ENCODE measurements around the gene PCSK1N.

Gene PCSK1N

DNA sequence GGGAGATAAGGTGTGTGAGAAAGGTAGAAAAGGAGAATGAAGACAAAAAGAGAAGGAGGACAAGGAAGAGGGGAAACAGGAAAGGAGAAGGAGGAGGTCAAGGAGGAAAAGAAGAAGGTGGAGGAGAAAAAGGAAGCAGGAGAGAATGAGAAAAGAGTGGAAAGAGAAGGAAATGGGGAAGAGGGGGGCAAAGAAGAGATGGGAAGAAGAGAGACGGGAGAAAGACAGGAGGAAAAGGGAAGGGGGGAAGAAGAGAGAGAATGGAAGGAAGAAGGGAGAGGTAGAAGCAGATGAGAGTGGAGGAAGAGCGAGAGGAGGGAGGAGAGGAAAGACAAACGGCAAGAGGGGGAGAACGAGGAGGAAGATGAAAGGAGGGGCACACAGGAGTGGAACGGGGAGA is 44.9 kb downstream of the PCSK1N start:
- Histone ChIP-seq H3K36me3 (ENCODE audit: control insufficient read depth, insufficient read depth, low read length) (no peaks in the 10 kb centered on the region), H3K27me3 (ENCODE audit: control insufficient read depth, insufficient read depth, low read length, poor library complexity, severe bottlenecking) (no peaks in the 10 kb centered on the region), H3K27ac (ENCODE audit: insufficient read depth, low read depth, low read length, poor library complexity, severe bottlenecking) (no peak overlapping the region), H3K4me1 (ENCODE audit: control insufficient read depth, insufficient read depth, low read length) (no peaks in the 10 kb centered on the region), H3K4me3 (ENCODE audit: insufficient read depth, low read depth, low read length) (no peak overlapping the region), H3K9me3 (ENCODE audit: control insufficient read depth, low read length) (no peaks in the 10 kb centered on the region)
- 75 to 85% methylated on average over 5 of the region's 5 CpGs for WGBS, 2 experiments

DNA sequence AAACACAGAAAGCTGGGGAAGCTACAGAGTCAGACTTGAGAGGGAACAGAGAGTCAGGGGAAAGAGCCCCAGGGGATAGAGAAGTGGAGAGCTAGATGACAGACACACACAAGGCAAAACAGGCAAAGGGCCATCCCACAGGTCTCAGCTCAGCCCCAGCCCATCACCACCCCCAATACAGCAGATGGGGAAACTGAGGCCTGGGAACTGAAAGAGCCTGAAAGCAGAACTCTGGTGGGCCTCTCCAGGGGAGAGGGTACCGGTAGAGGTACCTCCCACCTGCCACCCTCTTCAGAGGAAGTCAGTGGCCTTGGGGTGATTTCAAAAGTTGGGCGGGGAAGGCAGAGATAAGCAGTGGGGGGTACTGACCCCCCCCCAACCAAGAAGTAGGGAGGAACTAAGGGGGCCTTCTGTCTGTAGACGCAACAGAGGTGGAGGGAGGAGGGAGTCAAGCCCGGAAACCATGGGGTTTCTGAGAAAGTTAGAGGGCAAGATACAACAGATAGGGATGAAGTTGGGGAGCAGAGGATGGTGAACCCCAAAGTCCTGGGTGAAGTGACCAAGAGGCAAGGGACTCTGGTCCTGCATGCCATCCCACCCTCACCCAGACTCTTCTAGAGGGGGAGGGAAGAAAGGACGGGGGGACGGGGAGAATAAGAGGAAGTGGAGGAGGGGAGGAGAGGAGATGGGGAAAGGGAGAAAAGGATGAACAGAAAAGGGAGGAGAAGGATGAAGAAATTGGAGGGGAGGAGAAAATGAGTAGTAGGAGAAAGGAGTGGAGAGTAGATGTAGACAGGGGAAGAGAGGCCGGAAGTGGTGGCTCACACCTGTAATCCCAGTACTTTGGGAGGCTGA is 45.8 kb downstream of the PCSK1N start:
- H3K27ac ChIP-seq (ENCODE audit: insufficient read depth, low read depth, low read length, poor library complexity, severe bottlenecking) = no peak overlapping the region
- no peaks in the 10 kb centered on the region for H3K27me3 ChIP-seq (ENCODE audit: control insufficient read depth, insufficient read depth, low read length, poor library complexity, severe bottlenecking)
- H3K4me3 ChIP-seq (ENCODE audit: insufficient read depth, low read depth, low read length) = no peak overlapping the region
- no peaks in the 10 kb centered on the region for H3K9me3 ChIP-seq (ENCODE audit: control insufficient read depth, low read length)
- 91 to 95% methylated on average over 5 to 7 of the region's 7 CpGs for WGBS, 2 experiments
- no peaks in the 10 kb centered on the region for H3K4me1 ChIP-seq (ENCODE audit: control insufficient read depth, insufficient read depth, low read length)
- H3K36me3 ChIP-seq (ENCODE audit: control insufficient read depth, insufficient read depth, low read length) = no peaks in the 10 kb centered on the region

DNA sequence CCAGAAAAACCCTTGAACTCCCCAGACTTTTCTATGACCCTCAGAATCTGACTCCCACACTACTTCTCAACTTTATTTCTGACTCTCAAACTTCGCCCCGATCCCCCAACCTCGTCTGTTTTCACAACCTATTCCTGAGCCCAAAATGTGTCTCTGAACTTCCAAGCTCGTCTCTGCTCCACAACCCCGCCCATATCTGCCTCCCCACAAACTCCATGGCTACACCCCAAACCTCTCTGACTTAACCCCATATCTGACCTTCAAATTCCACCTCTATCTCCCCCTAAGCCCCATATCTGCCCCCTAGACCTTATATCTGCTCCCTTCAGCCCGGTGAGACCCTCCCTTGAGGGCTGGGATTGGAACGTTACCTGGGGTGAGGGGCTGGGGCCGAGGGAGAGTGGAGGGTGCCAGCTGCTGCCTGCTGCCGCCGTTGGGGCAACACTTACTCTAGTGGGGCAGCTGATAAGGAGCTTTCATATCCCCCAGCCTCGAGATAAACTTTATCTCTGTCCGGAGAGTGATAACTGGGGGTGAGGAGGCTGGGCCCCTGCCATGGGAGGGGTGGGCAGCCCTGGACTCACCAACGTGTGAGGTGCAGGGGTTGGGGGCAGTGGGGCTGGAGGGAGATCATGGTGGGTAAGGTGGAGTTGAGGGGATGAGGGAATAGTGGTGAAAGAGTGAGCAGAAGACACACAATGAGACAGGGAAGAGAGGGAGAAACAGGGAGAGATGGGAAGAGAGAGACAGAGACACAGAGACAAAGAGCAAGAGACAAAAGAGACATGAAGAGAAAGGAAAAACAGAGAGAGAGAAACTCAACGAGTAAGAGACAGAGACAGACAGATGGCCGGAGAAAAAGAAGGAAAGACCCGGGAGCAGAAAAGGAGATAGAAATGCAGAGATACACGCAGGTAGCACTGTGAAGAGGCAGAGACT is 47.6 kb downstream of the PCSK1N start:
- Histone ChIP-seq H3K27ac (ENCODE audit: insufficient read depth, low read depth, low read length, poor library complexity, severe bottlenecking) (no peak overlapping the region), H3K27me3 (ENCODE audit: control insufficient read depth, insufficient read depth, low read length, poor library complexity, severe bottlenecking) (no peaks in the 10 kb centered on the region), H3K4me1 (ENCODE audit: control insufficient read depth, insufficient read depth, low read length) (no peaks in the 10 kb centered on the region), H3K4me3 (ENCODE audit: insufficient read depth, low read depth, low read length) (no peak overlapping the region), H3K9me3 (ENCODE audit: control insufficient read depth, low read length) (no peaks in the 10 kb centered on the region), H3K36me3 (ENCODE audit: control insufficient read depth, insufficient read depth, low read length) (no peaks in the 10 kb centered on the region)
- WGBS, 2 experiments = 86 to 87% methylated on average over 16 to 17 of the region's 17 CpGs

DNA sequence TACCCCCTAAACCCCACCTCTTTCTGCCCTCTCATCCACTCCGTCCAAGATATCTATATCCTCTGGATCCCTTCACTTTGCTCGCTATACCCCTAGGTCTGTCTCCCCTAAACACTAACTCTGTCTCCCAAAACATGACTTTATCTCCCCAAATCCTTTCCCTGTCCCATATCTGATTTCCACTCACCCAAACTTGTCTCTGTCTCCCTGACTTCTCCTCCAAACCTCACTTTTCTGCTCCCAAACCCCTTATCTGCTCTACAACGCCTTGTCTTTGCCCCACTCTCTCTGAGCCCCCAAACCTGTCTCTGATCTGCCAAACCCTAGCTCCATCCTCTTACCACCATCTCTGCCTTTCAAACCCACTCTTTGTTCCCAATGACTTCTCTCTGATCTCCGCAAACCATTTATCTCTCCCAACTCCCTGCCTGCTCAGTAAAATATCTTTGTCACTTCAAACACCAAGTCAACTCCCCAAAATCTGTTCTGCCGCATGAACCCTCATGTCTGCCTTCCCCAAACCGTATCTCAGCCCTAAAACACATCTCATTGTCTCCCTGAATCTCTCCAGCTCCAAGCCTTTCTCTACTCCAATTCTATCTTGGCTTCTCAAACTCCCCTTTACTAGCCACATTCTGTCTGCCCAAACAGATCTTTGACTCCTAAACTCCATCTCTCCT is 48.4 kb downstream of the PCSK1N start:
- Histone ChIP-seq H3K27me3 (ENCODE audit: control insufficient read depth, insufficient read depth, low read length, poor library complexity, severe bottlenecking) (no peaks in the 10 kb centered on the region), H3K9me3 (ENCODE audit: control insufficient read depth, low read length) (no peaks in the 10 kb centered on the region), H3K4me3 (ENCODE audit: insufficient read depth, low read depth, low read length) (no peak overlapping the region), H3K36me3 (ENCODE audit: control insufficient read depth, insufficient read depth, low read length) (no peaks in the 10 kb centered on the region), H3K4me1 (ENCODE audit: control insufficient read depth, insufficient read depth, low read length) (no peaks in the 10 kb centered on the region), H3K27ac (ENCODE audit: insufficient read depth, low read depth, low read length, poor library complexity, severe bottlenecking) (no peak overlapping the region)
- 85 to 89% methylated on average over 6 of the region's 6 CpGs for WGBS, 2 experiments

DNA sequence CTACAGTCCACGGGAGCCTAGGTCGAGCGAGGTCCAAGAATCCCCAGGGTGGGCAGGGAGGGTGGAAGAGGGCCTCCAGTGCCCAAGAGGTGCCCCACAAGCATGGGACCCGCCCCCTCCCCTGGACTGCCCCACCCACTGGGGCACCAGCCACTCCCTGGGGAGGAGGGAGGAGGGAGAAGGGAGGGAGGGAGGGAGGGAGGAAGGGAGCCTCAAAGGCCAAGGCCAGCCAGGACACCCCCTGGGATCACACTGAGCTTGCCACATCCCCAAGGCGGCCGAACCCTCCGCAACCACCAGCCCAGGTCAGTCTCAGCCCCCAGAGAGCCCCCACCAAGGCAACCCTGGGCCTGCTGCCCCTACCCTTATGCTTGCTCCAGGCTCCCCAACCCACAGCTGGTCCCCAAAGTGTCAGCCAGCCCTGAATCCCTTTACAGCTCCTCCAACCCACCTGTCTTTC is 49.0 kb downstream of the PCSK1N start, which contains the start of gene GATA1:
Gene GATA1, plus strand, starts transcription at position 250 of the 460 bp plus-strand sequence. CDS start 4,520 bp downstream, outside the sequence.
- no peaks in the 10 kb centered on the region for H3K9me3 ChIP-seq (ENCODE audit: control insufficient read depth, low read length)
- no peaks in the 10 kb centered on the region for H3K36me3 ChIP-seq (ENCODE audit: control insufficient read depth, insufficient read depth, low read length)
- H3K27ac ChIP-seq (ENCODE audit: insufficient read depth, low read depth, low read length, poor library complexity, severe bottlenecking) = no peak within 1 kb of the TSS
- H3K4me1 ChIP-seq (ENCODE audit: control insufficient read depth, insufficient read depth, low read length) = no peaks in the 10 kb centered on the region
- no peak within 1 kb of the TSS for H3K4me3 ChIP-seq (ENCODE audit: insufficient read depth, low read depth, low read length)
- WGBS, 2 experiments = 83 to 89% methylated on average over 4 to 7 of the region's 7 CpGs
- no peaks in the 10 kb centered on the region for H3K27me3 ChIP-seq (ENCODE audit: control insufficient read depth, insufficient read depth, low read length, poor library complexity, severe bottlenecking)

DNA sequence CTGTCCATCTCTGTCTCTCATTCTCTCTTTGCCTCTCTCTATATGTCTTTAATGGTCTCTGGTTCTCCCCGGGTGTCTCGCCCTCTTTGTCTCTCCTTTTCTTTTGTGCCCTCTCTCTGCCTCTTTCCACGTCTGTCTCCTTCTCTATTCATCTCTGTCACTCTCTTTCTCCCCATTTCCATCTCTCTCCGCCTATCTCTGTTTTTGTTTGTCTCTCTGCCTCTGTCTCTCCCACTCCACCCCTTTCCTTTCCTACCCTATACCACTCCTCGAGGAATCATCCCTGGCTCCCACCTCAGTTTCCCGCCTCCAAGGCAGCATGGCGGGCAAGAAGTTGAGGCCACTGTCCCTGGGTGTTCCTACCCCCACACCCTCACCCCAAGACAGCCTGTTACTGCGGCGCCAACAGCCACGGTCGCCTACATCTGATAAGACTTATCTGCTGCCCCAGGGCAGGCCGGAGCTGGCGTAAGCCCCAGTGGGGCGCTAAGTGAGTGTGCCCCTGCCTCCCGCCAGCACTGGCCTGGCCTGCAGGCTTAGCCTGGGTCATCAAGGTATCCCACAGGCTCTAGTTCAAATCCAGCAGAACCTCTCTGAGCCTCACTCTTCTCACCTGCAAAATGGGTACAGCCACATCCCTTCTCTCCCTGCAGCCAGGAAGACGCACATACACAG is 49.7 kb downstream of the PCSK1N start:
- WGBS, 2 experiments = 89 to 91% methylated on average over 16 of the region's 16 CpGs
- Histone ChIP-seq H3K4me1 (ENCODE audit: control insufficient read depth, insufficient read depth, low read length) (no peaks in the 10 kb centered on the region), H3K27me3 (ENCODE audit: control insufficient read depth, insufficient read depth, low read length, poor library complexity, severe bottlenecking) (no peaks in the 10 kb centered on the region), H3K9me3 (ENCODE audit: control insufficient read depth, low read length) (no peaks in the 10 kb centered on the region), H3K36me3 (ENCODE audit: control insufficient read depth, insufficient read depth, low read length) (no peaks in the 10 kb centered on the region), H3K27ac (ENCODE audit: insufficient read depth, low read depth, low read length, poor library complexity, severe bottlenecking) (no peak overlapping the region), H3K4me3 (ENCODE audit: insufficient read depth, low read depth, low read length) (no peak overlapping the region)

DNA sequence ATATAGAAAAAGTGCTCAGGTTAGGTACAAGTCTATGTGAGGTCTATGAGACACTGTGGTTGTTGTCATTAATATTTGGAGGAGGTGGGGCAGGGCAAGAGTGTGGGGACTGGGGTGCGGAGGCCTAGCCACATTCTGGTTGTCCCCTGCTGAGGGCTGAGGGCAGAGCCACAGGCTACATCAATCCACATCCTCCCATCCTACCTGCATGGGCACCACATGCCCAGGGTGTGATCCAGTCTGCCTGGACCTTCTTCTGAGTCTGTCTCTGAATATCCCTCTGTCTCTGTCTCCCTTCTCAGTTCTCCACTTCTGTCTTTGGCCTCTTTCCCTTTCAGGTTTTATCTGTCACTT is 50.2 kb downstream of the PCSK1N start:
- 90 to 100% methylated on average over 1 of the region's 1 CpG for WGBS, 2 experiments
- Histone ChIP-seq H3K4me3 (ENCODE audit: insufficient read depth, low read depth, low read length) (no peak overlapping the region), H3K27me3 (ENCODE audit: control insufficient read depth, insufficient read depth, low read length, poor library complexity, severe bottlenecking) (no peaks in the 10 kb centered on the region)

DNA sequence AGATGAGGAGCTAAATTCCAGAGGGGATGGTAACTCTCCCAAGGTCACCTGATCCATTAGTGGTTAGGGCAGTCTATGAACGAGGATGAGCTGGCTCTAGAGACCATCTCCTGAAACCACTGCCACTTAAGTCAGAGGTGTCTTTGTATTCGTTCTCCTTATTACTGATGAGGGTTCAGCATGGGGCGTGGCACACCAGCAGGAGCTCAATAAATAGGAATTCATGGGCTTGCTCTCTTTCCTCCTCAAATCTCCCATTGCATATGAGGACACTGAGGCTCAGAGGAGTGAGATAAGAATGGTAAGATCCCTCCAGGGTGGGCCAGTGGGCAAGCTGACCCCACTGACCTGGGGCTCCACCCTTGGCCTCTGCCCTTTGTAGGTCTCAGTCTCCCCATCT is 50.7 kb downstream of the PCSK1N start:
- H3K27me3 ChIP-seq (ENCODE audit: control insufficient read depth, insufficient read depth, low read length, poor library complexity, severe bottlenecking) = no peaks in the 10 kb centered on the region
- 75 to 77% methylated on average over 3 of the region's 3 CpGs for WGBS, 2 experiments

More for the DNA sequence above, 50.2 kb downstream of the PCSK1N start:
- Histone ChIP-seq H3K36me3 (ENCODE audit: control insufficient read depth, insufficient read depth, low read length) (no peaks in the 10 kb centered on the region), H3K9me3 (ENCODE audit: control insufficient read depth, low read length) (no peaks in the 10 kb centered on the region), H3K27ac (ENCODE audit: insufficient read depth, low read depth, low read length, poor library complexity, severe bottlenecking) (no peak overlapping the region), H3K4me1 (ENCODE audit: control insufficient read depth, insufficient read depth, low read length) (no peaks in the 10 kb centered on the region)

DNA sequence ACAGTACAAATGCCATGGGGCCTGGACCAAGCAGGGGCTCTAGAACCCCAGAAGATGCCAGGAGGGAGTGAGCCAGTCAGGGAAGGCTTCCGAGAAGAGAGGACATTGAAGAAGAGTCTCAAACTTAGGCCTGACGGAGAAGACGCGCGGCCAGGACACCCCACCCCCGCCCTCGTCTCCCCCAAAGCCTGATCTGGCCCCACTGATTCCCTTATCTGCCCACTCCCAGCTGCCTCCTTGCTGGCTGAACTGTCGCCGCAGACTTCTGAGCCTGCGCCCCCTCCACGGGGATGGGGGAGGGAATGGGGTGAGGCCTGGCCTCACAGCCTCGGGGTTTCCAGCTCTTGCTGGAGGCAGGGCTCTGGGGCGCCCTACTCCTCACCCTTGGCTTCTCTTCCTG is 52.6 kb downstream of the PCSK1N start:
- no peaks in the 10 kb centered on the region for H3K27me3 ChIP-seq (ENCODE audit: control insufficient read depth, insufficient read depth, low read length, poor library complexity, severe bottlenecking)
- H3K4me1 ChIP-seq (ENCODE audit: control insufficient read depth, insufficient read depth, low read length) = no peaks in the 10 kb centered on the region
- no peaks in the 10 kb centered on the region for H3K36me3 ChIP-seq (ENCODE audit: control insufficient read depth, insufficient read depth, low read length)
- H3K4me3 ChIP-seq (ENCODE audit: insufficient read depth, low read depth, low read length) = no peak overlapping the region
- no peaks in the 10 kb centered on the region for H3K9me3 ChIP-seq (ENCODE audit: control insufficient read depth, low read length)
- no peak overlapping the region for H3K27ac ChIP-seq (ENCODE audit: insufficient read depth, low read depth, low read length, poor library complexity, severe bottlenecking)
- WGBS, 2 experiments = 86 to 92% methylated on average over 13 of the region's 13 CpGs

More for the DNA sequence above, 50.7 kb downstream of the PCSK1N start:
- no peaks in the 10 kb centered on the region for H3K36me3 ChIP-seq (ENCODE audit: control insufficient read depth, insufficient read depth, low read length)
- no peaks in the 10 kb centered on the region for H3K9me3 ChIP-seq (ENCODE audit: control insufficient read depth, low read length)
- no peak overlapping the region for H3K4me3 ChIP-seq (ENCODE audit: insufficient read depth, low read depth, low read length)
- H3K27ac ChIP-seq (ENCODE audit: insufficient read depth, low read depth, low read length, poor library complexity, severe bottlenecking) = no peak overlapping the region
- H3K4me1 ChIP-seq (ENCODE audit: control insufficient read depth, insufficient read depth, low read length) = no peaks in the 10 kb centered on the region
